IPS-18a (cell line): ENCODE data around the gene PCNX2.
"Not testable (repeated sequence)": the region's sequence is repeated elsewhere in the genome, so short reads cannot be mapped to it uniquely, and the experiment has no call there.

Source experiments
- H3K27ac ChIP-seq: one replicate; pipeline ENCODE4 v1.5.1; 2013; ENCODE audit warnings: low read length
- H3K27me3 ChIP-seq: one replicate; pipeline ENCODE4 v1.6.1; 2013; ENCODE audit warnings: mild to moderate bottlenecking, low read length; ENCODE audit not compliant: control insufficient read depth, insufficient read depth
- H3K36me3 ChIP-seq: one replicate; pipeline ENCODE4 v1.6.1; 2013; ENCODE audit warnings: low read depth, low read length; ENCODE audit not compliant: control insufficient read depth
- H3K4me1 ChIP-seq: one replicate; pipeline ENCODE4 v1.6.1; 2013; ENCODE audit warnings: low read depth, low read length; ENCODE audit not compliant: control insufficient read depth
- H3K4me3 ChIP-seq: one replicate; pipeline ENCODE4 v1.5.1; 2013; ENCODE audit warnings: low read length
- H3K9ac ChIP-seq: one replicate; pipeline ENCODE4 v1.6.1; 2013; ENCODE audit warnings: mild to moderate bottlenecking, low read length, moderate library complexity
- H3K9me3 ChIP-seq: one replicate; pipeline ENCODE4 v1.6.1; 2013; ENCODE audit warnings: low read depth, low read length; ENCODE audit not compliant: control insufficient read depth

Gene PCNX2

GRCh38 chr1:233209481-233209880, 86.0 kb downstream of the PCNX2 start:
- Histone ChIP-seq H3K27ac (no peak overlapping the region), H3K9ac (no peak overlapping the region), H3K36me3 (peaks cover 20% of the 10 kb centered on the region), H3K4me1 (no peaks in the 10 kb centered on the region), H3K27me3 (no peaks in the 10 kb centered on the region), H3K4me3 (no peak overlapping the region), H3K9me3 (no peaks in the 10 kb centered on the region)

DNA sequence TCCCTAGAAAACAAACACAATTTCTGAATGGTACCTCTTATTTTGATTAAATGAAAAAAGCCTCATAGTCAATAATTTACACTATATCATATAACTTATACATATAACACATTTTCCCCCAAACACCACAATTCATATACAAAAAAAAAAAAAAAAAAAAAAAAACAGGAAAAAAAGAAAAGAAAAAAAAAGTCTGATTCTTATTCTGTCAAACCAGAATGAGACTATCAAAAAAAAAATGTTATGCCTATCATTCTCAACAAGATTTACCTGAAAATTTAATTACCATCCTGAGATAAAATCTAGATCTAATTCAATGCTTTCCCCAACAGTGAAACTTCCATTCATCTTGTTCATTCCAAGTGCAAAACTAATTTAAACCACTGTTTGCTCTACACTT, 86.8 kb downstream of the PCNX2 start:
- peaks cover 24% of the 10 kb centered on the region for H3K36me3 ChIP-seq

DNA sequence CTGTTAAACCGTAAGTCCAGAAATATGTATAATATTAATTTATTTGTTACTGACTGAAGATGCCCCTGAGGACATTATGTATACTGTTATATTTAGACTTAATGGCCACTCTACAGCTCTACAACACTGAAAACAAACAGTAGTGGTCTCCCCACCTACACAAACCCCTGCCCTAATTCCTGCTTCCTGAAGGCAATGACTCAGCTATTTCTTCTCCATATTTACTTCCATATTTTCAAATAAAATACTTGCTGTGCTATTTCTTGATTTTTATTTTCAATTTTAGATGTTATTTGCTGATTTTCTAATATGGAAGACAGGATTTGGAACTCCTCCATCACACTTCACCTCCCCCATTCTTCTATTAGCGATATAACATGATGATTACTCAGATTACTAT, 97.6 kb downstream of the PCNX2 start:
- Histone ChIP-seq H3K9me3 (peaks cover 11% of the 10 kb centered on the region), H3K4me1 (no peaks in the 10 kb centered on the region), H3K27me3 (no peaks in the 10 kb centered on the region), H3K4me3 (no peak overlapping the region), H3K36me3 (peaks cover 38% of the 10 kb centered on the region), H3K27ac (no peak overlapping the region), H3K9ac (no peak overlapping the region)

More for the DNA sequence above, 86.8 kb downstream of the PCNX2 start:
- Histone ChIP-seq H3K27me3 (no peaks in the 10 kb centered on the region), H3K9me3 (no peaks in the 10 kb centered on the region), H3K4me3 (no peak overlapping the region), H3K9ac (no peak overlapping the region), H3K27ac (no peak overlapping the region), H3K4me1 (no peaks in the 10 kb centered on the region)

- Histone ChIP-seq H3K36me3 (peaks cover 34% of the 10 kb centered on the region), H3K9me3 (peaks cover 11% of the 10 kb centered on the region), H3K27ac (no peak overlapping the region), H3K27me3 (no peaks in the 10 kb centered on the region), H3K4me1 (no peaks in the 10 kb centered on the region), H3K4me3 (no peak overlapping the region), H3K9ac (no peak overlapping the region)
These were observed 101.8 kb downstream of the PCNX2 start for GRCh38 chr1:233193741-233194140.

- Histone ChIP-seq H3K36me3 (peaks cover 19% of the 10 kb centered on the region), H3K9ac (no peak overlapping the region), H3K27me3 (no peaks in the 10 kb centered on the region), H3K4me3 (no peak overlapping the region), H3K4me1 (no peaks in the 10 kb centered on the region), H3K27ac (no peak overlapping the region), H3K9me3 (peaks cover 7% of the 10 kb centered on the region)
These were observed 104.5 kb downstream of the PCNX2 start for GRCh38 chr1:233190987-233191386.

DNA sequence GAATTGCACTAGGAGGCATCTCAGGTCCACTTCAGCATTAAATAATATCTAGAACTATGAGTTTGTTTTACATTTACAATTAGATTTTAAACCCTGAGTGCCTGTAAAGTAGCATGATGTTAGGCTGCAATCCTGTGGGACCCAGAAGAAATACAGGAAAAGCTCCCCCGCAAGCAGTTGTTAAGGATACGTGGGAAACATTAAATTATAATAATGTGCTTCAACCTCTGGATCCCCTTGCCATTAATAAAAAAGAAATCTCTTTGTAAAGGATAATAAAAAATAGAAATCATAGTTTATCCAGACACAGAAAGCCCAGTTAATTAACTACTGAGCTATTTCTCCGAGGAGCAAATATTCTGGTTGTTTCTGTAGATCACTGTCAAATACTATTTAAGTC, 106.0 kb downstream of the PCNX2 start:
- no peaks in the 10 kb centered on the region for H3K27me3 ChIP-seq
- H3K4me1 ChIP-seq = no peaks in the 10 kb centered on the region
- no peak overlapping the region for H3K27ac ChIP-seq
- no peaks in the 10 kb centered on the region for H3K9me3 ChIP-seq
- peaks cover 11% of the 10 kb centered on the region for H3K36me3 ChIP-seq
- no peak overlapping the region for H3K9ac ChIP-seq
- H3K4me3 ChIP-seq = no peak overlapping the region

DNA sequence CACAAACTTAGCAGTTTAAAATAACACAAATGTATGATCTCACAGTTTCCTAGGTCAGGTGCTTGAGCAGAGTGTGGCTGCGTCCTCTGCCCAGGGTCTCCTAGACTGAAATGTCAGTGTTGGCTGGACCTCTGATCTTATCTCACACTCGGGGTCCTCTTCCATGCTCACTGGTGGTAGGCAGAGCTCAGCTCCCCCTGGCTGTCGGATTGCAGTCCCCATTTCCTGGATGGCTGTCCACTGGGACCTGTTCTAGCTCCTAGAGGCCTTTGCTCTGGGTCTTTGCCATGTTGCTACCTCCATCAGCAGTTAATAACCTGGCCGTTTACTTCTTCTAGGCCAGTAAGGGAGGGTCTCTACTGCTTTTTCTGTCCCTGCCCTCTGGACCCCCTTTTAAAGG, 107.5 kb downstream of the PCNX2 start:
- Histone ChIP-seq H3K9ac (no peak overlapping the region), H3K9me3 (no peaks in the 10 kb centered on the region), H3K27ac (no peak overlapping the region), H3K36me3 (peaks cover 11% of the 10 kb centered on the region), H3K27me3 (no peaks in the 10 kb centered on the region), H3K4me3 (no peak overlapping the region), H3K4me1 (peaks cover 3% of the 10 kb centered on the region)

DNA sequence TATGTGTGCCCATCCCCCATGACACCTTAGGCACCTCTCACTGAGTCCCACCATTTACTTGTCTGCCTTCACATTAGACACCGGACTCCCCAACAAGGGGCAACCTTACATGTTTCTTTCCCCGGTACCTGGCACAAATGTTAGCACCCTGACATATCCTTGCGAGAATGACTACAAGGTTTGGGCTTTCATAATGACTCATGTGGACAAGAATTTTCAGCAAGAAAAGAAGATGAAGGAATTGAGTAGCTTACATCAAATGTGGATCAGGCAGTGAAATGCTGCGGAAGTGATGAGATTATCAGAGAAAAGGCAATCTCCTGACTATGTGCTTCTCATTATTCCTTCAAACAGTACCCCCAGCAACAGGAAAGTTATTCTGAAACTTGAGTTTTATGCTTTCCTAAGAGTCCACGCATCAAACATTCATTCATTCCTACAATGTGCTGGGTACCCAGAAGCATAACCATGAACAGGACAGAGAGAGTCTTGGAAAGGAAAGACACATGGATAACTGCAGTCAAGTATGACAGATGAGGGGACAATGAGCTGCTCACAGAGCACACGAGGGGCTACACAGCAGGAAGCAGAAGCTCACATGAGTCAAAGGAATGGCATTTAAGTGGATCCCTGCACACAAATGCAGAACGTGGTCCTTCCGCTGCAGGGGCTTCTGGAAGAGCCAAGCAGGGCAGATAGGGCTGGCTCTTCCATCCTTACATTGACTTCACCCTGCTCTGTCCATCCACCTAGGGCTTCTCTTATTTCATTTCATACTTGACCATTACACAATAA, 112.1 kb downstream of the PCNX2 start:
- H3K27me3 ChIP-seq = no peaks in the 10 kb centered on the region
- H3K9ac ChIP-seq = no peak overlapping the region
- no peak overlapping the region for H3K4me3 ChIP-seq
- H3K36me3 ChIP-seq = peaks cover 7% of the 10 kb centered on the region
- H3K9me3 ChIP-seq = no peaks in the 10 kb centered on the region
- peaks cover 6% of the 10 kb centered on the region for H3K4me1 ChIP-seq
- H3K27ac ChIP-seq = no peak overlapping the region

- Histone ChIP-seq H3K27ac (no peak overlapping the region), H3K27me3 (no peaks in the 10 kb centered on the region), H3K36me3 (peaks cover 15% of the 10 kb centered on the region), H3K9ac (no peak overlapping the region), H3K4me3 (no peak overlapping the region), H3K9me3 (no peaks in the 10 kb centered on the region), H3K4me1 (peaks cover 6% of the 10 kb centered on the region)
These were observed 112.9 kb downstream of the PCNX2 start for GRCh38 chr1:233182587-233182986.

GRCh38 chr1:233180641-233181364, 114.7 kb downstream of the PCNX2 start:
- H3K9ac ChIP-seq = no peak overlapping the region
- H3K27me3 ChIP-seq = no peaks in the 10 kb centered on the region
- H3K27ac ChIP-seq = no peak overlapping the region
- no peak overlapping the region for H3K4me3 ChIP-seq
- peaks cover 26% of the 10 kb centered on the region for H3K36me3 ChIP-seq
- no peaks in the 10 kb centered on the region for H3K9me3 ChIP-seq
- peaks cover 6% of the 10 kb centered on the region for H3K4me1 ChIP-seq

- peaks cover 38% of the 10 kb centered on the region for H3K36me3 ChIP-seq
- not testable (repeated sequence) for H3K9me3 ChIP-seq, H3K9ac ChIP-seq, H3K4me3 ChIP-seq, H3K27me3 ChIP-seq, H3K4me1 ChIP-seq
- peak overlapping the region; percentile 16 for H3K27ac ChIP-seq
These were observed 115.9 kb downstream of the PCNX2 start for GRCh38 chr1:233179638-233180037.

DNA sequence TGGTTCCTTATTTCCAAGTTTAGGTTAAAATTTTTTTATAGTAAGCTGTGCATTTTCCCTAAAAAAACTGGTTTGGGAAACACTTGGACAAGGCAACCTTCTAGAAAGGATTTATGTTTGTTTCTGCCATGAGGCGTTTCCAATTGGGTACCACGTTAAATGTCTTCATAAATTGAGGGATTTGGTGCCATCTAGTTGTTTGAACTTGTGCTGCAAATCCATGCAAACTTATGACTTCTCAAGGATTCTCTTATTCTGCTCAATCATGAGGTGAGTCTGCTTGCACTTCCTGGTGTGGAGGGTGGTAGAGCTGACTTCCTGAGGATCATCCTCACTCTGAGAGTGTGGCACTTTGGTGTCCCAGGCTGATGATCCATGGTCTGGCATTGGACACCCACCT, 123.3 kb downstream of the PCNX2 start:
- no peak overlapping the region for H3K4me3 ChIP-seq
- no peak overlapping the region for H3K9ac ChIP-seq
- H3K4me1 ChIP-seq = no peaks in the 10 kb centered on the region
- H3K27me3 ChIP-seq = no peaks in the 10 kb centered on the region
- peaks cover 4% of the 10 kb centered on the region for H3K9me3 ChIP-seq
- peaks cover 38% of the 10 kb centered on the region for H3K36me3 ChIP-seq
- H3K27ac ChIP-seq = no peak overlapping the region
